HepG2 (cell line): ENCODE results near the gene DEFB125. TPM values are rescaled to one million over a fixed set of nuclear protein-coding genes. Genes with fewer than 3 reads are reported as not detected.
"Not testable (repeated sequence)": the region's sequence is repeated elsewhere in the genome, so short reads cannot be mapped to it uniquely, and the experiment has no call there.

Experiments used
- ATAC-seq: fragments of 200-7000 bp; cut with Tn5 transposase; 3 replicates; pipeline ENCODE4 v1.9.1; 2020; ENCODE audit warnings: mild to moderate bottlenecking, moderate library complexity
- BruUV-seq: library from RNA; stranded (reverse); fragments of 400-500 nt; replicated peaks from 2 replicates; lab custom pipeline; 2021; lab: Mats Ljungman, UMichigan
- CTCF ChIA-PET: fragments of 300-600 bp; formaldehyde crosslinking; extraction: SDS; loops from one replicate; lab custom pipeline; 2021; ENCODE audit warnings: low total read pairs, inconsistent platforms, low intra/inter-chr PET ratio; lab: Yijun Ruan, JAX
- POLR2A ChIA-PET: fragments of 350-600 bp; sonication (Branson Sonifier 250); formaldehyde crosslinking; loops from one replicate; lab custom pipeline; 2020; ENCODE audit warnings: antibody characterized with exemption, inconsistent platforms; lab: Yijun Ruan, JAX
- DNase-seq: peaks from one replicate; pipeline ENCODE4 v3.0.0-alpha.2; 2015; ENCODE audit warnings: low spot score
- FAIRE-seq: peaks from 3 replicates; lab custom pipeline; 2011; peaks lifted over from hg19 to GRCh38; lab: Jason Lieb, UNC
- H2AFZ ChIP-seq: one replicate; pipeline ENCODE4 v1.6.1; 2011; ENCODE audit warnings: low read length, inconsistent platforms
- H3K27ac ChIP-seq: fragments of 300-600 bp; 3 replicates; pipeline ENCODE4 v1.8.0; 2011; ENCODE audit warnings: mixed run types, mild to moderate bottlenecking, mixed read lengths, low read length, inconsistent platforms; ENCODE audit not compliant: insufficient read depth; ENCODE audit errors: extremely low read length
- H3K27me3 ChIP-seq, 2 experiments: fragments of 200-600 bp in 1 of 2; 2 replicates in 1 of 2; 3 replicates in 1 of 2; pipeline versions ENCODE4 v1.6.0 to v1.8.0; 2011; ENCODE audit warnings: low read length in 2 of 2, mild to moderate bottlenecking in 2 of 2, moderate library complexity in 2 of 2, inconsistent platforms in 1 of 2; ENCODE audit not compliant: insufficient read depth in 2 of 2, control insufficient read depth in 1 of 2
- H3K36me3 ChIP-seq, 2 experiments: fragments of 200-600 bp in 1 of 2; replicated peaks in 1 of 2; 2 replicates in 1 of 2; 3 replicates in 1 of 2; pipeline versions ENCODE4 v1.5.1 to v1.8.0; 2011; ENCODE audit warnings: low read length in 2 of 2, inconsistent platforms in 1 of 2; ENCODE audit not compliant: insufficient read depth in 2 of 2, control insufficient read depth in 1 of 2
- H3K4me1 ChIP-seq: 2 replicates; pipeline ENCODE4 v1.5.1; 2012; ENCODE audit warnings: low read length, inconsistent platforms; ENCODE audit not compliant: insufficient read depth
- H3K4me2 ChIP-seq: 2 replicates; pipeline ENCODE4 v1.6.0; 2011; ENCODE audit warnings: low read depth, low read length, inconsistent platforms
- H3K4me3 ChIP-seq, 3 experiments: fragments of 200-600 bp in 1 of 3; sonication (generic), shearing (Covaris generic) in 1 of 3; replicated peaks in 1 of 3; 2 replicates each; pipeline ENCODE4 v1.5.1; 2011 to 2016; ENCODE audit warnings: low read length in 3 of 3, inconsistent platforms in 2 of 3, low read depth in 2 of 3, mild to moderate bottlenecking in 2 of 3, control low read depth in 1 of 3, mixed read lengths in 1 of 3; ENCODE audit not compliant: insufficient read depth in 1 of 3
- H3K79me2 ChIP-seq: one replicate; pipeline ENCODE4 v1.6.1; 2011; ENCODE audit warnings: low read length, inconsistent platforms; ENCODE audit not compliant: insufficient read depth
- H3K9ac ChIP-seq: 2 replicates; pipeline ENCODE4 v1.6.0; 2011; ENCODE audit warnings: mild to moderate bottlenecking, low read depth, low read length, inconsistent platforms; ENCODE audit not compliant: insufficient read depth
- H3K9me3 ChIP-seq: 2 replicates; pipeline ENCODE4 v1.5.1; 2012; ENCODE audit warnings: mild to moderate bottlenecking, low read length
- H4K20me1 ChIP-seq: 2 replicates; pipeline ENCODE4 v1.6.0; 2011; ENCODE audit warnings: inconsistent platforms, mild to moderate bottlenecking, low read length, moderate library complexity; ENCODE audit not compliant: insufficient read depth
- CHD2 ChIP-seq: IDR thresholded peaks from 2 replicates; pipeline ENCODE4 v1.6.1; 2011; ENCODE audit warnings: low read depth, low read length, improper control_type of control experiment
- EZH2 ChIP-seq: conservative IDR thresholded peaks from 2 replicates; pipeline ENCODE4 v1.6.1; 2012; ENCODE audit warnings: mild to moderate bottlenecking, low read depth, low read length, moderate library complexity
- SSRP1 ChIP-seq: IDR thresholded peaks from 2 replicates; pipeline ENCODE4 v1.6.1; 2016; ENCODE audit warnings: control low read depth
- WGBS: methylation state at CpG from one replicate; pipeline ENCODE4 v1.1.6; 2017; ENCODE audit warnings: low lambda C conversion rate; 5-methylcytosine and 5-hydroxymethylcytosine counted together
- in situ Hi-C: cut with HindIII; loops from 2 replicates; pipeline ENCODE4 v1.10.0; 2017; ENCODE audit warnings: low pct_unique_long_range_greater_than_20kb; ENCODE audit not compliant: extremely low pct_ligation_motif_present
- intact Hi-C: fragments of 100-400 bp; cut with micrococcal nuclease; formaldehyde crosslinking; loops from one replicate; pipeline ENCODE4 v1.10.0; 2022; ENCODE audit not compliant: unreplicated experiment
- polyA plus RNA-seq, 8 experiments: library from polyadenylated mRNA; depleted of rRNA in 3 of 8; stranded (reverse) in 7 of 8; unstranded in 1 of 8; fragments of >200 nt; fragmentation: Illumina TruSeq in 4 of 8; extraction: Trizol in 4 of 8; gene quantifications; 2 replicates each; pipeline versions ENCODE4 v1.2.1 to v1.2.3, GENCODE V29; 2011 to 2016; ENCODE audit warnings: low read depth in 4 of 8, missing spikeins in 1 of 8, mixed read lengths in 1 of 8; ENCODE audit not compliant: insufficient read depth in 1 of 8
- total RNA-seq, 5 experiments: library from RNA; depleted of rRNA; stranded (reverse); fragments of >200 nt; fragmentation: Illumina TruSeq; extraction: Trizol; gene quantifications; 2 replicates each; pipeline ENCODE4 v1.2.3, GENCODE V29; 2016; ENCODE audit warnings: low read depth in 1 of 5

The DEFB125 gene
- total and polyA plus RNA-seq, 2 of the 13 experiments (the other 11 are each of a cell fraction or from before 2014, with no cell fraction given), result not detected

DNA sequence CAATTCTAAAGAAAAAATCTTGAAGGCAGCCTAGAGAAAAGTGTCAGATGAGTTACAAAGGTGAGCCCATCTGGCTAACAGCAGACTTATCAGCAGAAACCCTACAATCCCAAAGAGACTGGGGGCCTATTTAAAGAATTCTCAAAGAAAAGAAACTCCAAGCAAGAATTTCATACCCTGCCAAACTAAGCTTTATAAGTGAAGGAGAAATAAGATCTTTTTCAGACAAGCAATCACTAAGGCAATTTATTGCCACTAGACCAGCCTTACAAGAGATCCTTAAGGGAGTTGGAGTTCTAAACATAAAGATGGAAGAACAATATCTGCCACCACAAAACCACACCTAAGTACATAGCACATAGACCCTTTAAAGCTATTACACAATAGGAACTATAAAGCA, 30.0 kb downstream of the DEFB125 start:
- Histone ChIP-seq H3K9me3 (no peaks in the 10 kb centered on the region), H3K9ac (no peak overlapping the region), H3K4me3 (no peak overlapping the region), H2AFZ (no peak overlapping the region), H3K79me2 (no peaks in the 10 kb centered on the region), H3K36me3 (no peaks in the 10 kb centered on the region), H3K27ac (no peak overlapping the region), H3K27me3 (no peaks in the 10 kb centered on the region), H3K4me1 (no peaks in the 10 kb centered on the region), H4K20me1 (no peaks in the 10 kb centered on the region), H3K4me2 (no peak overlapping the region)
- ChIA-PET CTCF (no interaction called here), POLR2A (no interaction called here)
- no TSS peak for BruUV-seq
- no peak for DNase-seq
- TF ChIP-seq SSRP1, result no peak
- TF ChIP-seq EZH2, result no peak
- no peak for TF ChIP-seq CHD2
- no peak for FAIRE-seq
- ATAC-seq, result no peak
- in situ Hi-C loops (no loop called here), intact Hi-C loops (no loop called here)

DNA sequence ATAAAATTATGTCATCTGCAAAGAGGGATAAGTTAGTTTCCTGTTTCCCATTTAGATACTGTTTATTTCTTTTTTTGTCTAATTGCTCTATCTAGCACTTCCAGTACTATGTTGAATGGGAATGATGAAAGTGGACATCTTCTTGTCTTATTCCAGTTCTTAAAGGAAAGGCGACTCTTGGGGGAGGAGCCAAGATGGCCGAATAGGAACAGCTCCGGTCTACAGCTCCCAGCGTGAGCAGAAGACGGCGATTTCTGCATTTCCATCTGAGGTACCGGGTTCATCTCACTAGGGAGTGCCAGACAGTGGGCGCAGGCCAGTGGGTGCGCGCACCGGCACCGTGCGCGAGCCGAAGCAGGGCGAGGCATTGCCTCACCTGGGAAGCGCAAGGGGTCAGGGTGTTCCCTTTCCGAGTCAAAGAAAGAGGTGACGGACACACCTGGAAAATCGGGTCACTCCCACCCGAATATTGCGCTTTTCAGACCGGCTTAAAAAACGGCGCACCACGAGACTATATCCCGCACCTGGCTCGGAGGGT, 42.4 kb downstream of the DEFB125 start:
- not testable (repeated sequence) for H2AFZ ChIP-seq

More for the DNA sequence above, 42.4 kb downstream of the DEFB125 start:
- H3K27ac ChIP-seq, BruUV-seq, DNase-seq, FAIRE-seq, CTCF ChIA-PET, H3K9me3 ChIP-seq, in situ Hi-C loops, intact Hi-C loops, H3K4me3 ChIP-seq, ATAC-seq, H3K27me3 ChIP-seq, H3K36me3 ChIP-seq, H3K4me1 ChIP-seq, POLR2A ChIA-PET, H3K9ac ChIP-seq, H3K79me2 ChIP-seq, H4K20me1 ChIP-seq, H3K4me2 ChIP-seq: not testable (repeated sequence)
- 88% methylated on average over 26 of the region's 28 CpGs for WGBS
